BLaER1 treated with 17β-estradiol and CSF1 and Interleukin-3, amounts not matched to agents 10 nM and 100 nM (cell line): ENCODE results near the gene LRCH2.

Experiments
- H3K27ac ChIP-seq, 11 experiments: shearing (Covaris generic); formaldehyde crosslinking; 2 replicates each; pipeline ENCODE4 v1.8.1; 2022
- H3K27me3 ChIP-seq, 11 experiments: shearing (Covaris generic); formaldehyde crosslinking; 2 replicates each; pipeline ENCODE4 v1.8.1; 2022
- H3K36me3 ChIP-seq, 11 experiments: shearing (Covaris generic); formaldehyde crosslinking; 2 replicates each; pipeline ENCODE4 v1.8.1; 2022
- H3K4me1 ChIP-seq, 10 experiments: shearing (Covaris generic); formaldehyde crosslinking; 2 replicates each; pipeline ENCODE4 v1.8.1; 2022
- H3K4me2 ChIP-seq, 11 experiments: shearing (Covaris generic); formaldehyde crosslinking; 2 replicates each; pipeline ENCODE4 v1.8.1; 2022
- H3K4me3 ChIP-seq, 10 experiments: shearing (Covaris generic); formaldehyde crosslinking; 2 replicates each; pipeline ENCODE4 v1.8.1; 2022
- H3K9ac ChIP-seq, 11 experiments: shearing (Covaris generic); formaldehyde crosslinking; 2 replicates each; pipeline ENCODE4 v1.8.1; 2022
- H3K9me3 ChIP-seq, 11 experiments: shearing (Covaris generic); formaldehyde crosslinking; replicated peaks in 1 of 11; 2 replicates each; pipeline ENCODE4 v1.8.1; 2022
- H4K20me1 ChIP-seq, 11 experiments: shearing (Covaris generic); formaldehyde crosslinking; 2 replicates each; pipeline ENCODE4 v1.8.1; 2022
- Cebpa-rat ChIP-seq, 11 experiments: shearing (Covaris generic); IDR thresholded peaks; 2 replicates each; pipeline ENCODE4 v1.8.1; 2022

The LRCH2 gene

GRCh38 chrX:115189110-115189509 lies 44.8 kb downstream of the LRCH2 start, which contains the start of gene RBMXL3:
RBMXL3 (plus strand) TSS chrX:115189410; CDS start chrX:115189442, 32 bp downstream.
- Histone ChIP-seq H3K27ac (no peak within 1 kb of the TSS), H3K9ac (no peak within 1 kb of the TSS), H4K20me1 (no peaks in the 10 kb centered on the region), H3K4me1 (no peaks in the 10 kb centered on the region), H3K4me3 (0 out of 20 replicates have a peak within 1 kb of the TSS, but pooled peaks of 1 of the 10 experiments have one; percentile 7), H3K27me3 (peaks cover 10 to 42% (median 32%) of the 10 kb centered on the region in 11 experiments; a peak in 18 of 22 replicates), H3K4me2 (no peak within 1 kb of the TSS), H3K9me3 (peaks cover 35 to 41% (median 37%) of the 10 kb centered on the region in 11 experiments), H3K36me3 (no peaks in the 10 kb centered on the region)
- no peak for TF ChIP-seq Cebpa-rat (IDR thresholded peaks at IDR 0.05)

- Histone ChIP-seq H4K20me1 (no peaks in the 10 kb centered on the region; a peak in 1 of 22 replicates), H3K27ac (no peak overlapping the region), H3K9ac (no peak overlapping the region), H3K27me3 (peaks cover 36 to 82% (median 69%) of the 10 kb centered on the region in 11 experiments), H3K4me2 (no peak overlapping the region), H3K36me3 (no peaks in the 10 kb centered on the region), H3K9me3 (peaks cover 0 to 5% (median 1%) of the 10 kb centered on the region in 11 experiments; a peak in 15 of 22 replicates), H3K4me1 (no peaks in the 10 kb centered on the region), H3K4me3 (no peak overlapping the region)
- no peak for TF ChIP-seq Cebpa-rat (IDR thresholded peaks at IDR 0.05)
Measured at GRCh38 chrX:115183980-115184379, 49.9 kb downstream of the LRCH2 start.

GRCh38 chrX:115178473-115178872 lies 55.4 kb downstream of the LRCH2 start:
- no peak overlapping the region for H3K9ac ChIP-seq
- H4K20me1 ChIP-seq: peaks cover 0 to 8% (median 0%) of the 10 kb centered on the region in 11 experiments; a peak in 1 of 22 replicates
- H3K9me3 ChIP-seq: no peaks in the 10 kb centered on the region
- H3K27me3 ChIP-seq: peaks cover 62 to 97% (median 90%) of the 10 kb centered on the region in 11 experiments
- H3K4me2 ChIP-seq: no peak overlapping the region
- TF ChIP-seq Cebpa-rat (IDR thresholded peaks at IDR 0.05): no peak
- no peak overlapping the region for H3K27ac ChIP-seq
- H3K36me3 ChIP-seq: no peaks in the 10 kb centered on the region
- H3K4me3 ChIP-seq: no peak overlapping the region
- H3K4me1 ChIP-seq: no peaks in the 10 kb centered on the region

GRCh38 chrX:115177932-115178331 lies 56.0 kb downstream of the LRCH2 start:
- no peak for TF ChIP-seq Cebpa-rat (IDR thresholded peaks at IDR 0.05)
- H4K20me1 ChIP-seq: peaks cover 0 to 8% (median 0%) of the 10 kb centered on the region in 11 experiments; a peak in 1 of 22 replicates
- H3K27me3 ChIP-seq: peaks cover 61 to 97% (median 90%) of the 10 kb centered on the region in 11 experiments
- no peaks in the 10 kb centered on the region for H3K36me3 ChIP-seq
- H3K9ac ChIP-seq: no peak overlapping the region
- H3K4me2 ChIP-seq: no peak overlapping the region
- no peak overlapping the region for H3K27ac ChIP-seq
- H3K4me3 ChIP-seq: no peak overlapping the region
- H3K9me3 ChIP-seq: no peaks in the 10 kb centered on the region
- no peaks in the 10 kb centered on the region for H3K4me1 ChIP-seq

- Histone ChIP-seq H3K27ac (no peak overlapping the region), H3K9ac (no peak overlapping the region), H4K20me1 (peaks cover 0 to 8% (median 0%) of the 10 kb centered on the region in 11 experiments; a peak in 2 of 22 replicates), H3K4me3 (no peak overlapping the region), H3K36me3 (no peaks in the 10 kb centered on the region), H3K4me2 (no peak overlapping the region), H3K9me3 (no peaks in the 10 kb centered on the region), H3K27me3 (peaks cover 67 to 98% (median 94%) of the 10 kb centered on the region in 11 experiments), H3K4me1 (no peaks in the 10 kb centered on the region)
- no peak for TF ChIP-seq Cebpa-rat (IDR thresholded peaks at IDR 0.05)
Measured at GRCh38 chrX:115174548-115174947, 59.3 kb downstream of the LRCH2 start.

GRCh38 chrX:115173181-115173580 lies 60.7 kb downstream of the LRCH2 start:
- H3K4me2 ChIP-seq: no peak overlapping the region
- H3K4me1 ChIP-seq: no peaks in the 10 kb centered on the region
- no peak overlapping the region for H3K27ac ChIP-seq
- H3K4me3 ChIP-seq: no peak overlapping the region
- peaks cover 0 to 8% (median 0%) of the 10 kb centered on the region in 11 experiments; a peak in 2 of 22 replicates for H4K20me1 ChIP-seq
- peaks cover 61 to 98% (median 92%) of the 10 kb centered on the region in 11 experiments for H3K27me3 ChIP-seq
- no peaks in the 10 kb centered on the region for H3K36me3 ChIP-seq
- no peak for TF ChIP-seq Cebpa-rat (IDR thresholded peaks at IDR 0.05)
- H3K9ac ChIP-seq: no peak overlapping the region
- H3K9me3 ChIP-seq: no peaks in the 10 kb centered on the region

- Histone ChIP-seq H3K27me3 (peaks cover 39 to 94% (median 76%) of the 10 kb centered on the region in 11 experiments), H3K4me2 (no peak overlapping the region), H3K4me1 (no peaks in the 10 kb centered on the region), H3K36me3 (no peaks in the 10 kb centered on the region), H3K27ac (no peak overlapping the region), H3K9me3 (peaks cover 5 to 16% (median 10%) of the 10 kb centered on the region in 11 experiments; a peak in 15 of 22 replicates), H3K9ac (no peak overlapping the region), H4K20me1 (no peaks in the 10 kb centered on the region), H3K4me3 (no peak overlapping the region)
- no peak for TF ChIP-seq Cebpa-rat (IDR thresholded peaks at IDR 0.05)
Measured at GRCh38 chrX:115147220-115147619, 86.7 kb downstream of the LRCH2 start.

GRCh38 chrX:115142057-115142456 lies 91.8 kb downstream of the LRCH2 start:
- peaks cover 22 to 36% (median 29%) of the 10 kb centered on the region in 11 experiments for H3K9me3 ChIP-seq
- no peaks in the 10 kb centered on the region for H4K20me1 ChIP-seq
- H3K27me3 ChIP-seq: peaks cover 29 to 79% (median 71%) of the 10 kb centered on the region in 11 experiments
- H3K4me1 ChIP-seq: no peaks in the 10 kb centered on the region
- no peaks in the 10 kb centered on the region for H3K36me3 ChIP-seq
- no peak for TF ChIP-seq Cebpa-rat (IDR thresholded peaks at IDR 0.05)
- no peak overlapping the region for H3K27ac ChIP-seq
- no peak overlapping the region for H3K9ac ChIP-seq
- H3K4me3 ChIP-seq: no peak overlapping the region
- H3K4me2 ChIP-seq: no peak overlapping the region

GRCh38 chrX:115138040-115138439 lies 95.9 kb downstream of the LRCH2 start:
- no peak overlapping the region for H3K27ac ChIP-seq
- H3K4me3 ChIP-seq: no peak overlapping the region
- no peaks in the 10 kb centered on the region for H4K20me1 ChIP-seq
- no peak overlapping the region for H3K9ac ChIP-seq
- H3K4me2 ChIP-seq: no peak overlapping the region
- H3K9me3 ChIP-seq: peaks cover 14 to 24% (median 19%) of the 10 kb centered on the region in 11 experiments
- no peaks in the 10 kb centered on the region for H3K4me1 ChIP-seq
- no peaks in the 10 kb centered on the region for H3K36me3 ChIP-seq
- no peak for TF ChIP-seq Cebpa-rat (IDR thresholded peaks at IDR 0.05)
- peaks cover 39 to 82% (median 73%) of the 10 kb centered on the region in 11 experiments for H3K27me3 ChIP-seq

GRCh38 chrX:115134382-115134781 lies 99.5 kb downstream of the LRCH2 start:
- Histone ChIP-seq H4K20me1 (no peaks in the 10 kb centered on the region; a peak in 1 of 22 replicates), H3K27me3 (peaks cover 40 to 88% (median 78%) of the 10 kb centered on the region in 11 experiments), H3K4me2 (no peak overlapping the region), H3K4me1 (no peaks in the 10 kb centered on the region), H3K4me3 (no peak overlapping the region), H3K27ac (no peak overlapping the region), H3K9me3 (peaks cover 0 to under 1% (median 0%) of the 10 kb centered on the region in 11 experiments; a peak in 3 of 22 replicates), H3K9ac (no peak overlapping the region), H3K36me3 (no peaks in the 10 kb centered on the region)
- no peak for TF ChIP-seq Cebpa-rat (IDR thresholded peaks at IDR 0.05)
